KOPT-K1 (cell line): Measurements from ENCODE around the gene SMAP2.

ENCODE experiments used
- H3K27ac ChIP-seq: fragments of 200-600 bp; sonication (generic); 2 replicates; pipeline ENCODE4 v1.5.1; 2016; ENCODE audit warnings: antibody characterized with exemption, mild to moderate bottlenecking, low read depth, low read length; ENCODE audit not compliant: poor library complexity, severe bottlenecking
- H3K36me3 ChIP-seq: fragments of 200-600 bp; sonication (generic); 2 replicates; pipeline ENCODE4 v1.5.1; 2017; ENCODE audit warnings: antibody characterized with exemption, mild to moderate bottlenecking, low read length, moderate library complexity; ENCODE audit not compliant: insufficient read depth
- H3K9me3 ChIP-seq: fragments of 200-600 bp; sonication (generic); 2 replicates; pipeline ENCODE4 v1.5.1; 2017; ENCODE audit warnings: antibody characterized with exemption, low read length, mild to moderate bottlenecking; ENCODE audit not compliant: insufficient read depth, poor library complexity, severe bottlenecking

The SMAP2 gene

DNA sequence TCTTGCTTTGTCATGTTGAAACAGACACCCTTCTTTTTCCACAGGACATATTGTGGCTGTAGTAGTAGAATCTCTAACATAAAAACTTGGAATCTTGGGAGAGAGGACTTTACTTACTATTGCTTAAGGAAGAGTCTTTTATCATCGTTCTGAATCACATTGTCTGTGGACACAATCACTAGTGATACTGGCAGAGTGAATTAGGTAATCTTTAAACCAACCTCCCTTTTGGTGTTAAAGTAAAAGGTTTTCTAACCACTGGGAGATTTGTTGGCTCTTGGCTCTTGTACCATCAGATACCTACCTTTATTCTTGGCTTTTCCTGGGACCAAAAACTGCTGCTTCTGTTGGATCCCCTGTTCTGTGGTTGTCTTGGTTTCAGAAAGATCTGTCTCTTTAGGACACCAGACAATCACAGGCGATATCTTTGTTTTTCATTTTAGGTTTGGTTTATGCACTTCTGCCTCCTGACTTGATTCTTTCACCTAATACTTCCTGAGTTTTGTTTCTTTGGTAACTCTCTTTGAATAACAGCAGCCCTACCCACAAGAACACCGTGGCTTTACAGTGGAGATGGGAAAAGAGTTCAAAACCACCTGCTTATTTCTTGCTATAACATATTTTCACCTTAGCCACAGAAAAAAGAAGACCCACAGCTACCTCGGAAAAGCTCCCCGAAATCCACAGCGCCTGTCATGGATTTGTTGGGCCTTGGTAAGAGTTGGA lies 40.2 kb downstream of the SMAP2 start:
- H3K36me3 ChIP-seq: peaks cover 88% of the 10 kb centered on the region

DNA sequence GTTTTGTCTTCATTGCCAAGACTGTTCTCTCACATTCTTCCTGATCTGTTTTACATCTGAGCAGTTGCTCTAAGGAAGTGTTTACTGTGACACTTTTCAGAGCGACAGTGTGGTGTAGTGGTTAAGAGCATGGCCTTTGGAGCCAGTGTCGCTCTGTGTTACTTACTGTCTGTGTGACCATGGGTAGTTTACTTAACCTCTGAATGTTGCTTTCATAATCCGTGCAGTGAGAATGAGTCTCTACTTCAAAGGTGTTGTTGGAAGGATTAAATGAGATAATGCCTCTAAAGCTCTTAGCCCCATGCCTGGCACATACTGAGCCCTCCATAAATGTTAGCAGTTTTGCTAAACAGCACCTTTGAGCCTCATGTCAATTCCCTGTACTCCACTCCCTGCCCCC lies 40.8 kb downstream of the SMAP2 start:
- Histone ChIP-seq H3K9me3 (no peaks in the 10 kb centered on the region), H3K36me3 (peaks cover 88% of the 10 kb centered on the region), H3K27ac (no peak overlapping the region)

More for the DNA sequence above, 40.2 kb downstream of the SMAP2 start:
- Histone ChIP-seq H3K27ac (no peak overlapping the region), H3K9me3 (no peaks in the 10 kb centered on the region)

DNA sequence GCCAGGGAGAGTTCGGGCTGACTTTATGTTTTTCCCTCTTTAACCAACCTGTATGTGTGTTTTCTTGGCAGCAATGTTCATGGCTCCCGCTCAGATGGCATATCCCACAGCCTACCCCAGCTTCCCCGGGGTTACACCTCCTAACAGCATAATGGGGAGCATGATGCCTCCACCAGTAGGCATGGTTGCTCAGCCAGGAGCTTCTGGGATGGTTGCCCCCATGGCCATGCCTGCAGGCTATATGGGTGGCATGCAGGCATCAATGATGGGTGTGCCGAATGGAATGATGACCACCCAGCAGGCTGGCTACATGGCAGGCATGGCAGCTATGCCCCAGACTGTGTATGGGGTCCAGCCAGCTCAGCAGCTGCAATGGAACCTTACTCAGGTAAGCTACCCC lies 43.2 kb downstream of the SMAP2 start:
- Histone ChIP-seq H3K27ac (no peak overlapping the region), H3K9me3 (no peaks in the 10 kb centered on the region), H3K36me3 (peaks cover 83% of the 10 kb centered on the region)

DNA sequence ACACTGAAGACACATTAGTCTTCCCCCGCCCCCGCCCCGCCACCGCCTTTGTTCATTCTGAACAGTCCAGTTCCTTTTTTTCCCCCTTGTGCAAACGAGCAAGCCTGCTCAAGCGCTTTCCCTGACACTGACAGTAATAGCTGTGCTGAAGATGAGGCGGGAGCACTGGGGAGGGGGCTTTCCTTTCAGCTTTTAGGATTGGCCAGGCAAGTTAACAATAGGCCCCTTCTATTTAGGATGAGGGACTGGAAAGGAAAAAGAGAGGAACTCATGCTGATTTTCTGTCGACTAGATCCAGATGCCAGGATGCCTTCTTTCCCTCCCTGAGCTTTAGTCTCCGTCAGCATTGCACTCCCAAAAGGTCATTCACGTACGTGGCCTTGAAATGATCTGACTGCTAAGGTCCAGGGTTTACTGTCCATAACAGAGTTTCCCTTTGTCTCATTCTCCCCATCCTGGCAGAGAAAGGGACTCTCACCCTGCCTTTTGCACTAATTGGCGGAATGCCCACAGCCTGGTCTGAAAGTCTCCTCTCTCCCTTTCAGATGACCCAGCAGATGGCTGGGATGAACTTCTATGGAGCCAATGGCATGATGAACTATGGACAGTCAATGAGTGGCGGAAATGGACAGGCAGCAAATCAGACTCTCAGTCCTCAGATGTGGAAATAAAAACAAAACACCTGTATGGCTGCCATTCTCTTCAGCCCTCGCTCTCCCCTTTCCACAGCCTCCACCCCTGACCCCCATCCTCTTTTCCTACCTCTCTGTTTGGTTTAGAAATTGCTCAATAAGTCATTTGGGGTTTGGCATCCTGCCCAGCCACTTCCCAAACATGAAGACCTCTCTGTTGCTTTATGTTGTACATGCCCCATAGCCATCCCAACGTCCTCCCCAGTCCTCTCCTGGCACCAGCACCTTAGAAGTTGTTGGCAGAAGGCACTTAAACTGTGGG lies 48.2 kb downstream of the SMAP2 start:
- Histone ChIP-seq H3K27ac (no peak overlapping the region), H3K36me3 (peaks cover 64% of the 10 kb centered on the region), H3K9me3 (no peaks in the 10 kb centered on the region)

DNA sequence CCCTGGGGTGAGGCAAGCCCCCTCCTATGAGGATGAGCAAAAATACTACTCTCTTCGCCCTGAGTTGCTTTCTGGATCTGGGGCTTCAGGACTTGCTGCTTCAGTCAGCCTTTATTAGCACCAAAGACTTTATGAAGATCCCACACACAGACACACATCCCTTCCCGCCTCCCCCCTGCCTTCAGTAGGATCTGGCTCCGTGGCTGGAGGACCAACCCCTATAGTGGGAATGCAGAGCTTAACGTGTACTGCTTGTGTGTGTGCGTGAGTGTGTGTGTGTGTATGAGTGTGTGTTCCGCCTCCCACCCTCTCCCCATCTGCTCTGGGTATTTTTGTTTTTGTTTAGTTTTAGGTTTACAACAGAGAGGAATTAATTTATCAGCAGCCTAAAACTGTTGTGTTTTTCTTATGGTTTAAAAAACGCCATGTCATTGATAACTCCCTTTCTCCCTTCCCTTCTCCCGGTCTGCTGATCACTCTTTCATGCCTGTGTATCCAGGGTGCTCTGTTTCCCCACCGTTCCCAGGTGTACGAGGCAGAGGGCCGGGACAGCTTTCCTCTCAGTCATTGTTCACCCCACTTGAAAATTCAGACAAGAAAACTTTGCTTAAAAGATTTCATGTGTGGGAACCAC lies 49.2 kb downstream of the SMAP2 start:
- Histone ChIP-seq H3K36me3 (peaks cover 53% of the 10 kb centered on the region), H3K27ac (no peak overlapping the region)

DNA sequence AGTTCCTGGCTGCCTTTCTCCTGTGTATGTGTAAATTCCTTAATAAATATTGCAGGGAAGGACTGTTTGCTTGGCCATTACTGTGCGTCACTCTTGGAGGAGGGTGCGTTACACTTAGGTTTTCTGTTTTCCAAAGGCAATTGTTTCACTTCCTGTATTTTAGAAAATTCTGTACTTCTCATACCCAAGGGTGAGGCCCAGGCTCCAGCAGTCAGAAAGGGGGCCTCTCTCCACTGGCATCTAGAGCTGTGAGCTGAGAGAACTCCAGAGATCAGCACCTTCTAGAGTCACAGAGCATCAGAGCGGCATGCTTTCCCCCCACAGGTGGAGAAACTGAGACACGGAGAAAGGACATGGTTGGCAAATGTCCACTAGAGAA lies 49.7 kb downstream of the SMAP2 start:
- Histone ChIP-seq H3K27ac (no peak overlapping the region), H3K9me3 (no peaks in the 10 kb centered on the region), H3K36me3 (peaks cover 48% of the 10 kb centered on the region)

More for the DNA sequence above, 49.2 kb downstream of the SMAP2 start:
- no peaks in the 10 kb centered on the region for H3K9me3 ChIP-seq

DNA sequence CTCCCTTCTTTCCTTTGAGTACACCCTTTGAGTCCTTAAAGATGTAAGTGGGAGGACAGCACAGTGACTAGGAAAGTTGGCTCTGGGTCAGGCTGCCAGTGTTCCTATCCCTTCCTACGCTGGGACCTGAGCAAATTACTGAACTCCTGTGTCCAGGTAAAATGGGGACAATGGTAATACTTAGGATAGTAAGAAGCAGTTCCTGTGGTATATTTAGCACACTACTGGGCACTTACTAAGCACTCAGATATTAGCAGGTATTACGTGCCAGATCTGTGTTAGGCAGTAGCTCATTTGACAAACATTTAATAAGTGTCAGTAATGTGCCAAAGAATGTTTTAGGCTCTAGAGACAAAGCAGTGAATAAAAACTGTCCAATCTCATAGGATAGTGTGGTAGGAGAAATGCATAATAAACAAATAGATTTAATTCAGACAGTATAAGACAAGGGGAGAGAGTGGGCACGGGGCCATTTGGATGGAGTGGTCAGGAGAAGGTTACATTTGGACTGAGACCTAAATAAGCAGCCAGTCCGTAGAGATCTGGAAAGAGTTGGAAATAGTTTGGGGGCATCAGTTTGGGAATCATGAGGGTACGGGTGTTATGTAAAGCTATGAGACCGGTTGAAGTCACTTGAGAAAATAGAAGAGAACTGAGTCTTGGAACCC lies 50.6 kb downstream of the SMAP2 start:
- peaks cover 40% of the 10 kb centered on the region for H3K36me3 ChIP-seq
- no peaks in the 10 kb centered on the region for H3K9me3 ChIP-seq
- H3K27ac ChIP-seq: no peak overlapping the region

DNA sequence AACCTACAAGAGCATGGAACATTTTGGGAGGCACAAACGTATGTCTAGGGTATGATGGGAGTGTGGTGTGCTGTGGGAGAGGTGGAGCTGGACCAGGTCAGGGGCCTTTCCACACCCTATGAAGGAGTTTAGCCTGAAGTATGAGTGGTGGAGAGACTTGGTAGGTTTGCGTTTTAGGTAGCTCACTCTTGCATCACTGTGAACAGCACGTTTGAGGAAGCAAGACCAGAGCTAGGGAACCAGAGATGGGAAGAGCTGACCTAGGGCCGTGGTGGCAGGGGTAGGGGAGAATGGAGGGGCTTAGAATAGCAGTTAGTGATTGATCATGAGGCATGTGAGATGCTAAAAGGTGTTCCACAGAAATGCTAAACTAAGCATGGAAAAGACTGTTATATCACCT lies 51.7 kb downstream of the SMAP2 start:
- Histone ChIP-seq H3K9me3 (no peaks in the 10 kb centered on the region), H3K36me3 (peaks cover 29% of the 10 kb centered on the region)

DNA sequence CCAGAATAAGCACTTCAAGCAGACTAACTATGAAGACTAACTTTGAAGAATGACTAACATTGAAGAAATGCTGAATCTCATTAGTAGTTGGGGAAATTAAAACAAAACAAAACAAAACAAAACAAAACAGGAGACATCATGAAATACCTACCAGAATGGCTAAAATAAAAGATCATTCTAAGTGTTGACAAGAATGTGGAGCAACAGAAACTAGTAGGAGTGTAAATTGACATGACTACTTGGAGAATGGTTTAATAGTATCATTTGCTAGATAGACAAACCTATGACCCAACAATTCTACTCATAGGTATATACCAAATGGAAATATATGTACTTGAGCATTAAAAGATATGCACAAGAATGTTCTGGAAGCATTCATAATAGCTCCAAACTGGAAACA lies 57.9 kb downstream of the SMAP2 start:
- Histone ChIP-seq H3K27ac (no peak overlapping the region), H3K36me3 (no peaks in the 10 kb centered on the region), H3K9me3 (no peaks in the 10 kb centered on the region)

More for the DNA sequence above, 51.7 kb downstream of the SMAP2 start:
- H3K27ac ChIP-seq: no peak overlapping the region

DNA sequence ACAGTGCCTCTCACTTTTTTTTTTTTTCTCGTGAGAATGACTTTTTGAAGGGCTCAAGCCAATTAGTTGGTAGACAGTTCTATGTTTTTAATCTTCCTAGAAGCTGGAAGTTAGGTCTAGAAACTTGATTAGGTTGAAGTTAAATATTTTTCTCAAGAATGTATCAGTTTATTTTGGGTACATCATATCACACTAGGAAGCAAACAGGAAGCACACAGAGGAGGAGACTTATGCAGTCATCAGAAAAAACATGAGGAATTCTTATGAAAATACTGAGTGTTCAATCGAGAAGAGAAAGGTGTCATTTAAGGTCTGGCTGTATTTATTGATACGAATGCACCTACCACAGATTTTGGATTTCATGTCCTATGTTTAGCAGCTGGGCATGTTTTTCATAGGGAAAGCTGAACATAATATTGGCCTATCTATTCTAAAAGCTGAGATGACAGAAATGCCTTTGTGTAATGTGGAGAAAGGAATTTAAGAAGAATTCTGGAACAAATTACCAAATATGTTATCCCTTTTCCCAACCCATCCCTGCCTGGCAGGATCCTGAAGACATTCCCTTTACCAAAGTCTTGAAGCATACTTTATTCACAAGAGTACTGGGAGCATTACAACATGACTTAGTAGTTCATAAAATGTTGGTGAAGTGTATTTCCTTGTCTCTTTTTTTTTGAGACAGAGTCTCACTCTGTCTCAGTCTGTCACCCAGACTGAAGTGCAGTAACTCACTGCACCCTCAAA lies 59.3 kb downstream of the SMAP2 start:
- H3K27ac ChIP-seq: no peak overlapping the region
- no peaks in the 10 kb centered on the region for H3K36me3 ChIP-seq
- H3K9me3 ChIP-seq: no peaks in the 10 kb centered on the region

DNA sequence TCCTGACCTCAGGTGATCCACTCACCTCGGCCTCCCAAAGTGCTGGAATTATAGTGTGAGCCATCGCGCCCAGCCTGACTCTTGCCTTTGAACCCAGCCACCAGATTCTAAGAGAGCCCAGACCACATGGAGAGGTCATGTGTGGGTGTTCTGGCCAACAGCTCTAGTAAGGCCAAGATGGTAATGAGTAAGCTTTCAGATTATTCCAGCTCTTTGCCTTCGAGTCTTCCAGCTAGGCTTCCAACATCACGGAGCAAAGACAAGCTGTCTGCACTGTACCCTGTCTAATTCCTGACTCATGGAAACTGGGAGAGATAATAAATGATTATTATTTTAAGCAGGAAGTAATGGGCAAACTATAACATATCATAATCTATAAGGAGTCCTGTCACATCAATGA lies 61.9 kb downstream of the SMAP2 start:
- Histone ChIP-seq H3K27ac (no peak overlapping the region), H3K9me3 (no peaks in the 10 kb centered on the region), H3K36me3 (no peaks in the 10 kb centered on the region)

DNA sequence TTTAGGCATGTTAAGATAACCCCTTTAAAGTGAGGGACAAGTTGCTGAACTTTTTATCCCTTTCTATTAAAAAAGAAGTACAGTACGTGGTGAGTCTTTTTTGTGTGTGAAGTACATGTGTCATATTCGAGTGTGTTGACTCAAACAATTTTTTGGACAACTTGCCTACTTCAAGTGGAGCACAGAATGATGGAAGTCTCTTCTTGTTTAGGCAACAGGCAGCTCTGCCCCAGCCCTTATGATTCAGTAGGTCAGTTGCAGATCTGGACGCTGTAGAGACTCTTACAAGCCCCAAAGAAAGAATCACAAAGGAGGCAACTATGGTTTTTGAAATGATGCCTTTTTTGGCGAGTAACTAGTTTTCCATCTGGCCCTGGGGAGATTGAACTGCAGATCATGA lies 62.3 kb downstream of the SMAP2 start:
- H3K9me3 ChIP-seq: no peaks in the 10 kb centered on the region
- H3K27ac ChIP-seq: no peak overlapping the region
- no peaks in the 10 kb centered on the region for H3K36me3 ChIP-seq

DNA sequence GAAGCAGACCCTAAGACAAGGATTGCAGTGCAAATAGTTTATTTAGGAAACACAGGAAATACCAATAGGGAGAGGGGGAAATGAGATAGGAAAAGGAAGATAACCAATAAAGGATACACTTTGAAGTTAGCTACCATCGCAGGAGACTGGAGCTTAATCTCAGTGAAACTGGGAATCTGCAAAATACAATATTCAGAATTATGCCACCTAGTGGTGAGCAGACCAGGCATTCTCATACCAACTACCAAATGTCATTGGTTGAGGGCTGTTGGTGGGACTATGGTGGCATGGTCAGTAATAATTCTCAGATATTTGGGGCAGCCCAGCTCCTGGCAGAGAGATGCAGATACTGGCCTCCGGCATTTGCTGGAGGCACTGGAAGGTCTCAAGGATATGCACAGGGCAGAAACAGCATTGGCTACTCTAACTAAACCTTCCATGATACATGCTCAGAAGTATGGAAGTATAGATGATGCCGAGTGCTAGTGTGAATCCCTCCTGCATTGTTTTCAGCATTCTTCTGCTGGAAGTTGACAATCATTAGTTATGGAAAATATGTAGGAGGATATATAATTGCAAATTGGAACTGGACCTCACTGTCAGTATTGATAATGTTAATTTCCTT lies 65.0 kb downstream of the SMAP2 start:
- Histone ChIP-seq H3K9me3 (no peaks in the 10 kb centered on the region), H3K27ac (no peak overlapping the region), H3K36me3 (no peaks in the 10 kb centered on the region)

DNA sequence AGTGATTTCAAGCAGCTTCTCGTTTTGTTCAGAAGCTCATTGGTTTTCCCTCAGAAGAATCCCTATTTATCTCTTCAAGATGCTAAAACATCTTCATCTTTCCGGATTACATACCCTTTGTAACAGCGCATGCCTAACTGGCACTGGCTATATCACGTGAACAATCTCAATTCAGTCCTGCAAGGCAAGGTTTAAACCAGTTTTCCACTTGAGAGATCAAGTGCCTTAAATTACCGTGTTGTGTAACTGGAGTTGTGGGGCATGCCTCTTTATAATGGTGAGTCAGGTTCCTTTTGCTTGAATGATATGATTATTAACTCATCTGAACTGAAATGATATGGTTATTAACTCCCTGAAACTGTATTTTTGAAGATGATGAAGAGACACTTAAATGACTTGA lies 65.7 kb downstream of the SMAP2 start:
- H3K27ac ChIP-seq: no peak overlapping the region
- no peaks in the 10 kb centered on the region for H3K36me3 ChIP-seq
- no peaks in the 10 kb centered on the region for H3K9me3 ChIP-seq
